ENCODE data around the gene RPS4Y2. TPM values are rescaled to one million over a fixed set of nuclear protein-coding genes. Genes with fewer than 3 reads are reported as not detected.

The RPS4Y2 gene
- total RNA-seq = not detected in 2 replicates
- long read RNA-seq = 0 reads

- Mint-ChIP-seq H3K27ac (ENCODE audit: unreplicated experiment) (no peak within 1 kb of the TSS), H3K4me1 (ENCODE audit: unreplicated experiment) (no peaks in the 10 kb centered on the region), H3K9me3 (ENCODE audit: unreplicated experiment) (no peaks in the 10 kb centered on the region)
Observed at GRCh38 chrY:20755808-20756207, at the start of gene RPS4Y2. RPS4Y2 (plus strand) TSS chrY:20756108; CDS start chrY:20756164, 56 bp downstream.

GRCh38 chrY:20714391-20714790, 41.5 kb upstream of the RPS4Y2 start:
- Mint-ChIP-seq H3K4me1 (ENCODE audit: unreplicated experiment) (no peaks in the 10 kb centered on the region), H3K27me3 (ENCODE audit: unreplicated experiment) (no peaks in the 10 kb centered on the region), H3K4me3 (ENCODE audit: unreplicated experiment) (no peak overlapping the region), H3K36me3 (ENCODE audit: unreplicated experiment) (no peaks in the 10 kb centered on the region), H3K27ac (ENCODE audit: unreplicated experiment) (no peak overlapping the region), H3K9me3 (ENCODE audit: unreplicated experiment) (no peaks in the 10 kb centered on the region)
- no peak for DNase-seq (ENCODE audit: extremely low spot score, unreplicated experiment)
- no peak for TF ChIP-seq CTCF (IDR thresholded peaks at IDR 0.05)

More at GRCh38 chrY:20755808-20756207, at the start of gene RPS4Y2:
- no peak for DNase-seq (ENCODE audit: extremely low spot score, unreplicated experiment)
- TF ChIP-seq CTCF (IDR thresholded peaks at IDR 0.05) = no peak
- Mint-ChIP-seq H3K4me3 (ENCODE audit: unreplicated experiment) (no peak within 1 kb of the TSS), H3K36me3 (ENCODE audit: unreplicated experiment) (no peaks in the 10 kb centered on the region), H3K27me3 (ENCODE audit: unreplicated experiment) (no peaks in the 10 kb centered on the region)

GRCh38 chrY:20726184-20726907, 29.6 kb upstream of the RPS4Y2 start:
- Mint-ChIP-seq H3K36me3 (ENCODE audit: unreplicated experiment) (no peaks in the 10 kb centered on the region), H3K27me3 (ENCODE audit: unreplicated experiment) (no peaks in the 10 kb centered on the region)
- no peak for TF ChIP-seq CTCF (IDR thresholded peaks at IDR 0.05)

GRCh38 chrY:20735200-20735599, 20.7 kb upstream of the RPS4Y2 start:
- no peak overlapping the region for H3K27ac Mint-ChIP-seq (ENCODE audit: unreplicated experiment)
- no peak overlapping the region for H3K4me3 Mint-ChIP-seq (ENCODE audit: unreplicated experiment)
- no peak for DNase-seq (ENCODE audit: extremely low spot score, unreplicated experiment)
- H3K36me3 Mint-ChIP-seq (ENCODE audit: unreplicated experiment) = no peaks in the 10 kb centered on the region
- H3K9me3 Mint-ChIP-seq (ENCODE audit: unreplicated experiment) = no peaks in the 10 kb centered on the region
- no peak for TF ChIP-seq CTCF (IDR thresholded peaks at IDR 0.05)
- no peaks in the 10 kb centered on the region for H3K4me1 Mint-ChIP-seq (ENCODE audit: unreplicated experiment)
- no peaks in the 10 kb centered on the region for H3K27me3 Mint-ChIP-seq (ENCODE audit: unreplicated experiment)

More at GRCh38 chrY:20726184-20726907, 29.6 kb upstream of the RPS4Y2 start:
- H3K27ac Mint-ChIP-seq (ENCODE audit: unreplicated experiment) = no peak overlapping the region
- DNase-seq (ENCODE audit: extremely low spot score, unreplicated experiment) = no peak
- H3K4me3 Mint-ChIP-seq (ENCODE audit: unreplicated experiment) = no peak overlapping the region
- no peaks in the 10 kb centered on the region for H3K4me1 Mint-ChIP-seq (ENCODE audit: unreplicated experiment)
- H3K9me3 Mint-ChIP-seq (ENCODE audit: unreplicated experiment) = no peaks in the 10 kb centered on the region

GRCh38 chrY:20739806-20740205, 16.1 kb upstream of the RPS4Y2 start:
- no peaks in the 10 kb centered on the region for H3K9me3 Mint-ChIP-seq (ENCODE audit: unreplicated experiment)
- no peak for DNase-seq (ENCODE audit: extremely low spot score, unreplicated experiment)
- H3K27ac Mint-ChIP-seq (ENCODE audit: unreplicated experiment) = no peak overlapping the region
- H3K4me1 Mint-ChIP-seq (ENCODE audit: unreplicated experiment) = no peaks in the 10 kb centered on the region
- TF ChIP-seq CTCF (IDR thresholded peaks at IDR 0.05) = no peak
- H3K36me3 Mint-ChIP-seq (ENCODE audit: unreplicated experiment) = no peaks in the 10 kb centered on the region
- no peak overlapping the region for H3K4me3 Mint-ChIP-seq (ENCODE audit: unreplicated experiment)
- no peaks in the 10 kb centered on the region for H3K27me3 Mint-ChIP-seq (ENCODE audit: unreplicated experiment)
